ENCODE data around the gene ST3GAL5.
A peak's percentile ranks its signal among the peaks of the same experiment; 100 is the strongest.
"Not testable (repeated sequence)": the region's sequence is repeated elsewhere in the genome, so short reads cannot be mapped to it uniquely, and the experiment has no call there.

ST3GAL5 gene

DNA sequence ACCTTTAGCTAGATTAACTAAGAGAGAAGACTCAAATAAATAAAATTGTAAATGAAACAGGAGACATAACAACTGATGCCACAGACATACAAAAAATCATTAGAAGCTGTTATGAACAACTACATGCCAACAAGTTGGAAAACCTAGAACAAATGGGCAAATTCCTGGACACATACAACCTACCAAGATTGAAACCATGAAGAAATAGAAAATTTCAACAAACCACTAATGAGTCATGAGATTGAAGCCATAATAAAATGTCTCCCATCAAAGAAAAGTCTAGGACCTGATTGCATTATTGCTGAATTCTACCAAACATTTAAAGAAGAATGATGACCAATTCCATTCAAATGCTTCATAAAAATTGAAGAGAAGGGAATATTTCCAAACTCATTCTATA is 54.3 kb downstream of the ST3GAL5 start:
- no peak for DNase-seq

- DNase-seq, result no peak
Measured at GRCh38 chr2:85831735-85832134, 57.1 kb downstream of the ST3GAL5 start.

GRCh38 chr2:85830645-85831044 is 58.1 kb downstream of the ST3GAL5 start:
- DNase-seq, result no peak

- not testable (repeated sequence) for DNase-seq
Measured at GRCh38 chr2:85829394-85829793, 59.4 kb downstream of the ST3GAL5 start.

DNA sequence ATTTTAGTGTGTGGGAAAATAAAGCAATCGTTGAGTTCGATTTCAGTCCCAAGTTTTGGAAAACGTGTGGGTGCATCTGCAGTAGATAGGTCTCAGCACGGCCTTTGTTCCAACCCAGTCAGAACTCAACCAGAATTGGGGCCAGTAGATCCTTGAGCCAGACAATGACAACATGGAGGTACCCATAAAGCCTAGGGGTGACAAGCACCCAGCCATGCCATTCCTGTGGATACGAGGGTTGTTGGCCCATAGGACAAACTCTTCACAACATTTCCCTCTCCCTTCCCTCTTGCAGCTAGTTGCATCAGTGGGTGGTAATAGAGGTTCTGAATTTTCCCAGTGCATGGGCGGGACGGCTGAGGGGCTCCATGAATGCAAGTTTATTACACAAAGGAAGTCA is 60.1 kb downstream of the ST3GAL5 start:
- no peak for DNase-seq

GRCh38 chr2:85827879-85828569 is 60.8 kb downstream of the ST3GAL5 start:
- DNase-seq, result no peak

DNA sequence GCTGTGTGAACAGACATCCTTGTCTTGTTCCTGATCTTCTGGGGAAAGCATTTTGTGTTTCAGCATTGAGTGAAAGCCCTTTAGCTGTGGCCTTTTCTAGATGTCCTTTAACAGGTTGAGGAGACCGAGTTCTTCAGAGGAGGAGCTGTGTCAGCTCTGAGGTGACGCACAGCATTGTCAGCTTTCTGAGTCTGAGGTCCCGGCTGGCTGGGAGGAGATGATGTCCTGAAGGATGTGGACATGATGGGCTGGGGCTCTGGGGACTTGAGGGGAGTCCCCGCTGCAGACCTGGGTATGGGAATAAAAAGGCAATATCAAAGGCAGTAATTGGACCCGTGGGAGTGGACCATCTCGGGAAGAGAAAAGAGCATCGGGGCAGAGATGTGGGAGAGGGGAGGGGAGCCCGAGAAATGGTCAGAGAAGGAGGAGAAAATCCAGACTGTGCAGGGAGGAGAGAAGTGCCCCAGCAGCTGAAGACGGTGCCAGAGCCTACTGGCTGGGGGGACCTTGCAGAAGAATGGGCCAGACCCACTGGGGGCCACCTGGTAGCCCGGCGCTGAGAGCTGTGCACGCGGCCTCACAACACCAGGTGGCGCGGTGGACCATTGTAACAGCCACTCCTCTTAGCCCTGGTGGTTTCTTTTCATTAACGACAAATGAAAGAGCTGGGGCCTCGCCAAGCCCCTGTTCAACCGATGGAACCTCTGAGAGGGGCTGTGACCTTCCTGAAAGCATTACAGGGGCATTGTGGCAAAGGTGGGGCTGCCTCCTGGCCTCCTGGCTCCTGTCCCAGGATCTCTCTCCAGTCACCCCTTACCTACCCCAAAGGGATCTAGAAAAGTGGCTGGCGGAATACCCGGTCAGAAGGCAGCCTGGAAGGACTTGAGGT is 61.6 kb downstream of the ST3GAL5 start:
- peak; percentile 22 to 50 for DNase-seq

DNA sequence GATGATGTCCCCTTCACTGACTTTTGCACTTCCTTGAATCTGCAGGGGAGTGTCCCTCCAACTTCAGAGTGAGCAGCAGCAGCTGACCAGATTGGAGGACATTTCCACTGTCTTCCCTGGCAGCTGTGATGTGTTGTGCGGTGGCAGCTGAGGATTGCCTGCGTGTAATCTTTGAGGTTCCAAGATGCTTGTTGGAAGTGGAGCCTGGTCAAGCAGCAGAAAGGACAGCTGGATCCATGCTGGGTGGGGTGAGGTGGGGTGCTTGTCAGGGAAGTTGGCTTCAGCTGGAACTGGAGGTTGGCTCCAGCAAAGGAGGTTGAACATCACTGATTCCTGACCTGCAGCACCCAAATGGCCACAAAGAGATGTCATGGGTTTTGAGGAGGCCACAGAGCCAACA is 64.8 kb downstream of the ST3GAL5 start:
- no peak for DNase-seq

DNA sequence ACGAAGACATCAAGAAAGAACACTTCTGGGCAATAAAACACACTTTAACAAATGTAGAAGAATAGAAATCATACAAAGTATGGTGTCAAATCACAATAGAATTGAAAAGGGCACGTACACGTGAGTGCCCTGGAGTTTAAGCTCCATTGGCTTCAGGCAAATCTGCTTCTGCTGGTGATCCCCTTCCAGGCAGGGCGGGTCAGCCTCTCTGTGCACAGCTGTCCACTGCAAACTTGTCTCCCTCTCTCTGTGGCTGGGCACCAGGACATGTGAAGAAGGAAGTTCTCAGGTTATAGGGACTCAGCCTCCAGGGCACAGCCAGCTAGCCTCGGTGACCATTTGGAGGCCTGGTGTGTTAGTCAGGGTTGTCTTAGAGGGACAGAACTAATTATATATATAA is 66.0 kb downstream of the ST3GAL5 start:
- DNase-seq, result no peak

GRCh38 chr2:85819811-85820510 is 68.8 kb downstream of the ST3GAL5 start:
- no peak for DNase-seq

DNA sequence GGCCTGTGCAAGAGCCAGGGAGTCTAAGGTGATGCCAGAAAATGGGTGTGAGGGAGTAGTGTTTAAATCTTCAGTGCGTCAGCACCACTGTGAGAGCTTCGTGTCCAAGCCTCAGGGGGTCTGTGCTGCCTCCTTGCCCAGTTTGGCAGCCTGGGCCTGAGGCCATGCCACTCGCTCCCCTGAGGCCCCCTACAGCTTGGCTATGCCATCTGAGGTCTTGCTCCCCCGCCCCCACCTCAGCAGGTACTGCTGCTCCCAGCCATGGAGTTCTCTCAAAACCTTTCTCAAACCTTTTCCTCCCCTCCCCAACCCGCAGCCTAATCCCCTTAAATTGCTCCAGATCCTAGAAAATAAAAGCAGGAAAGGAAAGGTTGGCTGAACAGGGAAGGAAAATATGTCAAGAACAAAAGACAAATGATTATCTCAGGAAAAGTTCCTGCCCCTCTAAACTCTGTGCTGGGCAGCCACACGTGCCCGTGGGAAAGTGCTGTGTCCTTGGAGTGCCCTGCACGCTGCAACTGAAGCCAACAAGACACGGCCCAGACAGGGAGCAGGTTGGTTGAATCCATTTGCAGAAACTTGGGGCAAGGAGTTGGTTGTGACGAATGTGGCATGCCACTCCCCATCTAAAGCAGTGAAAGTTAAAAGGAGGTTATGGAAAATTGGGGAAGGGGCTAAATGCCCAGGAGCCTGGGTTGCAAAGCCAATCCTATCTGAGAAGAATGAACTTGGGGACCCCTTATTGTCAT is 73.8 kb downstream of the ST3GAL5 start:
- no peak for DNase-seq

DNA sequence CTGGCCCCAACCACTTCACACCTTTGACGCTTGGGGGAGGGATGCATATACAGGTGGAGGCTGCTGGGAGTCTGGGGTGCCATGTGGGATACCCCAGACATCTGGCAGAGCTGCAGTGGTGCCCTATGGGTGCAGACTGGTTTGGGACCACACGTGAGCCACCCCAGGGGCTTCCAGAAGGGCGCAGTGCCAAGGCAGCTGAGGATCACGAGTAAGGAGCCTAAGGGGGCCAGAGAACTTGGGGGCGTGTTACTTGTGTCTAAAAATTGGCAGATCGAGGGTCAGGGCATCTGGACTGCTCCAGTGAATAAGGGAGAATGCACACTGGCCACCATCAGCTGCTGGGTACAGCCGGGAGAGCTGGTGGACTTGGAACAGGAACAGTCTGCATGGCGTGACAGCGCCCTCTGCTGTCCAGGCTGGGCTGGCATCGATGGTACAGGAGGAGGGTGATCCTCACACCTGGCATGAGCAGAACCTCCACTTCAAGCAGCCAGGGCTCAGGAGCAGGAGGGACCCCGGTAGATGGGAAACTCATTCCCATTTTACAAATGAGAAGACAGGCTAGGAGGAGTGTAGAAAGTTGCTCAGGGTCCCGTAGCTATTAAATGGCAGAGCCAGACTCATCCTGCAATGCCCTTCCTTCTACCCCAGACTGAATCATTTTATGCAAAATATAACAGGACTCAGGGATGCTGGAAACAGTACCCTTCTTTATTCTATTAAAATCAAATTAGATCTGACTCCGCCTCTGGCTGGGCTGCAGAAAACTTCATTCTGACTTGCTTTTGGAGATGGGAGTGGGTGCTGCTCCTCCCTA is 74.6 kb downstream of the ST3GAL5 start:
- DNase-seq, result peak; percentile 88 to 90

DNA sequence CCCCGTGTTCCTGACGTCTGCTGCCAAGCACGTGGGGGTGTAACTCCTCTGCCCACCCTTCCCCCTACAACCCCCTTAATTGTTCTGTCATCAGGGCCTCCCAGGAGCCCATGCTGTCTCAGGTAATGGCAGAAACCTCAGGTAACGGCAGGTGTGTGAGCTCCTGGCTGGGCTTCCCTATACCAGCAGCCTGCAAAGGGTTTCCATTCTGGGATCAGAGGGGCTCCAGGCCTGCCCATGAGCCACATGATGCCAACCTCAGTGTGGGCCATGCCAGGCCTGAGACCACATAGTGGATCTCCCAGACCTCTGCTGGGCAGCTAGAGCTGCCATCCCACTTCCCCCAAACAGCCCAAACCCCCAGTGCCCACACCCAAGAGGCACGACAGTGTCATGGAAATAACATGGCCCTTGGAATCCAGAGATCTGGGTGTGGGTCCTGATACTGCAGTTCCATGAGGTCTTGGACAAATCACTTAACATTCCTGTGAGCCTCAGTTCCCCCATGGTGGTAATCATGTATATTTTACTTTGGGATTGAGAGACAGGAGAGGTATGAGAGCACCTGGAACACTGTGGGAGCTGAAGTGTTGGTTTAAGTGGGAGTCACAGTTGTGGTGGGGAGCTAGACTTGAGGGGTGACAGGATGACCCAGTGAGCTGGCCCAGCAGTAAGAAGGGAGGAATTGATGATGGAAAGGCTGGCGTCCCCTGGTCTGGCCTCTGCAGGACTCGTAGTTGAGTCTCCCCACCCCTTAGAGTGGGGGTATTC is 75.4 kb downstream of the ST3GAL5 start:
- no peak for DNase-seq

DNA sequence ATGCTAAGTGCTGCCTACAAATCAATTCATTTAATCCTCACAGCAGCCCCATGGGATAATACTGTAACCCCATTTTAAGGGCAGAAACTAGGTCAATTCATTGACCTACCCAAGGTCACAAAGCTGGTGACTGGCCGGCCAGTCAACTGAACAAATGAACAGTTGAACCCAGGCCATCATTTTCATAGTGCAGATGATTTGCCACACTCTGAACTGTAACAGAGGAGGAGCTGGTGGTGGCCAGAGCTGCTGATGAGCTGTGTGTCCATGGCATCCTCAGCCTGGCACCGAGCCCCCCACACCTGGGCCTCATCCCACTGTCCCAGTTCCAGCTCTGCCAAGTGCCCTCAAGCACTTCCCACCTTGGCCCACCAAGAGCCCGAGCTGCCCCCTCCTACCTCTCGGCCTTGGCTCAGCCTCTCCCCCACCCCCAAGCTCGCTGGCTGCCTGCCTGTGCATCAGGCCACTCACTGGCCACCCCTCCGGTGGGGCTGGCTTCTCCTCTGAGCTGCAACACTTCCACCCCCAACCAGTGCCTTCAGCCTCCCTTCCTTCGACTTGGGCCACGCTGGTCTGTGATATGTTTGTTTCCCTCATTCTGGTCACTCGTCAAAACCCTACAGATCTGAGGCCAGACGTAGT is 76.6 kb downstream of the ST3GAL5 start:
- no peak for DNase-seq

DNA sequence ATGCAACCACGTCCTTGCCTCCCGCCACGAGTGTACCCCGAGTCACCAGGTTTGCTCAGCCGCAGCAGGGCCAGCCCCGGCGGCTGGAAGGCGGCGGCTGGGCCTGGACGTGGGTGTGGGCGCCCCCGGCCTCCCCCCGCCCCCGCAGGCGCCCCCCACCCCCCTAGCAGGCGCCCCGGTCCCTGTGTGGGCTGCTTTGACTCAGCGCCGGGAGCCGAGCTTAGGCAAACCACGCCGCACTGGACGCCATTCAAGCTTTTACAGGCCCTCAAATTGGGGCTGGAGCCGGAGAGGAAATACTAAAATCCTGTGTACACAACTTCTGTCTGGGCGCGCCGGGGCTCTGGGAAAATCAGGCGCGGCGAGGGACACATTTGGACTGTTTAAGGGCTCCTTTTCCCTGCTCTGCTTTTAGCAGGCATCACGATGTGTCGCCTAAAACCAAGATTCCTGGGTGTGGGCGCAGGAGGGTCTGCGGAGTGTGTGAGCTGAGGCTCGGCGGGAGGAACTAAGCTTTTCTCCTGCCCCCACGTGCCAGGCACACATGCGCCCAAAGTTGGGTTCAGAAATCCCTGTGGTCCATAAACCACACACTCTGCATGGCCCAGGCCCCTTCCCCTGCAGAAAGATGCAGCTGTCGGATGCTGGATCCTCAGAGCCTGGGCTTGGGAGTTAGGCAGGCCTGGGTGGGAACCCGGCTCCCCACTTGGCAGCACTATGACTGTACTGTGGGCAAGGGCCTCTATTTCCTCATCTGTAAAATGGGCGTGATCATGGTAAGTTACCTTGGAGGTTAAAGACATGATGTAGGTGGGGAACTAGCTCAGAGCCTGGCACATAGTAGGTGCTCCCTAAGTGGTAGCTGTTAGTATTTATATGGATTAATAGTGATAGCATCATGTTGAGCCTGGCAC is 77.4 kb downstream of the ST3GAL5 start:
- DNase-seq, result no peak

DNA sequence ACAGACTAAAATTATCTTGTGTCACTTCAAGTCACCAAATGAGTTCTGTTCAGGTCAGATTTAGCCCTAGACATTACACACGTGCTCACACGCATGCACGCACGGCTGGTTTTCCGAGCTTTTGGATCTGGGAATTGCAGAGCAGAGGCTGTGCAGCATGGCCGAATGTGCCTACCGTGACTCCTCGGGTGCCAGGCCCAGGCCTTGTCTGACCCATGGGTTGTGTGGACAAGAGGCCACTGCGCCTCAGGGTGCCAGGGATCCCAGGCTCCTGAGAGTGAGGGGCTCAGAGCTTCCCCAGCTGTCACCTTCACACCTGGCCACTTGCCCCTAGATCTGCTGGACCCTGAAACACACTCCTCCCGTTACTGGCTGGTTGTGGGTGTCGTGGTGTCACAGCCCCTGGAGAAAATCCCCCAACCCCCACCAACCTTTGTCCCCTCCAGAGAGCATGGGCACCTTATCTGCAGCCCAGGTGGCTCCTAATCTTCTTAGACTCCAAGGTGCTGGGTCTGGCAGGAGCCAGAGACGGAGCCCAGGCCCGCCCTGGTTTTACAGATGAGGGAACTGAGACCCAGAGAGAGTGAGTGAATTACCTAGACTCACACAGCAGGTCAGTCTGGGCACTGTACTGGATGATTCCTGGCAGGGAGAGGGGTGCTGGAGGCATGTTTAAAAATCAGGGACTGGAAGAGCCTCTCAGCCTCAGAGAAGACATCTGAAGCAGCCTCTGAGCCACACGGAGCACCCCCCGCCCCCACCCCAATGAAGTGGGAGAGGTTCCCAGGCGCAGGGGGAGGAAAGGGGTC is 78.2 kb downstream of the ST3GAL5 start:
- no peak for DNase-seq

DNA sequence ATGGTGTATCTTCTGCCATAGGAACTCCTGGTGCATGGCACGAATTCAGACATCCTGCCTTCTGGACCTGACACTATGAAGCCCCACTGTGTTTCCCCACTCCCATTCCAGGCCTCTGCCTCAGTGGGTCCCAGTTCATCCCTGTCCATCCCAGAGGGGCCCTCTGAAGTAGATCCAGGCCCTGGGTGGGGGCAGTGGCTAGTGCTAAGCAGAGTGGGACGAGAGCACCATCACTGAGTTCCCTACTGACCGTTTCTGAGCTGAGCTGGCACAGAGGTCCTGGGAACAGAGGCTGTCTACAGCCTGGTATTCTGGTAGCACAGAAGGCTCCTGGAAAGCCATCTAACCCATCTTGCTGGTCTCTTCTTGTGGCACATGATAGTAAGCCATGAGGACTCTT is 81.0 kb downstream of the ST3GAL5 start:
- DNase-seq, result no peak

DNA sequence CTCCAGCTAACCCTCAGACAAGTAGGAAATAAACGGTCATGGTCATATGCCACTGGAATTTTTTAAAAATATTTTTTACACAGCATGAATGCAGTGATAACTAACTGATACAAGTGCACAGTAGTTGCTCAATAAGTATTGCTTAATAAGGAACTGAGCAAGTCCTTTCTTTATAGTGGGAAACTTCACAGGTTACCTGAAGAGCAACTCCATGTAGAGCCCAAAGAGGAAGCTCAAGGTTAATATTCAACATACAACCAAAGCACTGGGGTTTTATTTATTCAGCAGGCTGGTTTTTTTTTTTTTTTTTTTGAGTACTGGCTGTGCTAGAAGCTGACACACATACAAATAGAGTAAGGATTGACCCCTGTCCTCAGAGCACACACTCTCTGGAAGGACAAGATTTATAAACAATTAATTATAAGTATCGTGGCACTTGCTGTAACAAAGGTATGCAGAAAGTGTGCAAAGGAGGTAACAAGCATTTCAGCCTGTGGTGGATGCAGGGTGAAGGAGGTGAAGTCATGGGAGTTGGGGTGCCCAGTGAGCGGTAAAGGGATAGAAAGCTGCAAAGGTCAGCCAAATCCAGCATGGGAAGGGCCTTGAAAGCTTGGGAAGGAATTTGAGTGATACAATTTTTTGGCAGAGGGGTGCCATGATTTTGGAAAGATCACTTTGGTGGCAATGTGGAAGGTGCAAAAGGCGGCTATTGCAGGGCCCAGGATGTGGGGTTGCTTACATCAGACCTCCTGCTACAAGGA is 82.3 kb downstream of the ST3GAL5 start:
- DNase-seq, result no peak
